Neural progenitor cell (in vitro differentiated cells): ENCODE measurements around the gene WDR54. TPM values are rescaled to one million over a fixed set of nuclear protein-coding genes. Genes with fewer than 3 reads are reported as not detected.
"Not testable (repeated sequence)": the region's sequence is repeated elsewhere in the genome, so short reads cannot be mapped to it uniquely, and the experiment has no call there.

ENCODE experiments used
- DNase-seq: peaks from one replicate; pipeline ENCODE4 v3.0.0-alpha.2; 2016; ENCODE audit warnings: low spot score
- H2AFZ ChIP-seq: fragments of 200-600 bp; sonication (generic); replicated peaks from 2 replicates; pipeline ENCODE4 v1.6.1; 2016; ENCODE audit warnings: antibody characterized with exemption
- H3F3A ChIP-seq: fragments of 200-600 bp; sonication (generic); 2 replicates; pipeline ENCODE4 v1.6.1; 2016; ENCODE audit warnings: antibody characterized with exemption, low read depth
- H3K27ac ChIP-seq: fragments of 200-600 bp; sonication (generic); 2 replicates; pipeline ENCODE4 v1.5.1; 2016; ENCODE audit warnings: mild to moderate bottlenecking
- H3K27me3 ChIP-seq: fragments of 200-600 bp; sonication (generic); 2 replicates; pipeline ENCODE4 v1.6.1; 2016; ENCODE audit warnings: mild to moderate bottlenecking, moderate library complexity
- H3K36me3 ChIP-seq: fragments of 200-600 bp; sonication (generic); 2 replicates; pipeline ENCODE4 v1.5.1; 2016
- H3K4me1 ChIP-seq: fragments of 200-600 bp; sonication (generic); 2 replicates; pipeline ENCODE4 v1.6.1; 2016; ENCODE audit warnings: mixed run types
- H3K4me2 ChIP-seq: fragments of 200-600 bp; sonication (generic); 2 replicates; pipeline ENCODE4 v1.6.1; 2016
- H3K4me3 ChIP-seq: fragments of 200-600 bp; sonication (generic); 2 replicates; pipeline ENCODE4 v1.5.1; 2016
- H3K79me2 ChIP-seq: fragments of 200-600 bp; sonication (generic); 2 replicates; pipeline ENCODE4 v1.6.1; 2016; ENCODE audit warnings: low read depth
- H3K9ac ChIP-seq: fragments of 200-600 bp; sonication (generic); 2 replicates; pipeline ENCODE4 v1.6.1; 2016
- H3K9me3 ChIP-seq: fragments of 200-600 bp; sonication (generic); 2 replicates; pipeline ENCODE4 v1.5.1; 2016; ENCODE audit warnings: low read depth
- H4K20me1 ChIP-seq: fragments of 200-600 bp; sonication (generic); 2 replicates; pipeline ENCODE4 v1.6.1; 2016; ENCODE audit warnings: low read depth
- H3K27ac Mint-ChIP-seq: 3 replicates; pipeline ENCODE4 v1.8.0; 2021; ENCODE audit warnings: mixed read lengths
- H3K27me3 Mint-ChIP-seq: 2 replicates; pipeline ENCODE4 v1.8.0; 2022; ENCODE audit warnings: low read depth, mild to moderate bottlenecking, inconsistent platforms, moderate library complexity, mixed read lengths; ENCODE audit not compliant: insufficient read depth
- H3K36me3 Mint-ChIP-seq: 3 replicates; pipeline ENCODE4 v1.8.0; 2021; ENCODE audit warnings: mixed read lengths
- H3K4me1 Mint-ChIP-seq: 3 replicates; pipeline ENCODE4 v1.8.0; 2021; ENCODE audit warnings: mixed read lengths
- H3K4me3 Mint-ChIP-seq: 3 replicates; pipeline ENCODE4 v1.8.0; 2021; ENCODE audit warnings: mild to moderate bottlenecking, moderate library complexity, mixed read lengths
- H3K9me3 Mint-ChIP-seq: 3 replicates; pipeline ENCODE4 v1.8.0; 2020; ENCODE audit warnings: mixed read lengths
- EZH2 ChIP-seq: fragments of 200-600 bp; sonication (generic); IDR thresholded peaks from 2 replicates; pipeline ENCODE4 v1.6.1; 2017; ENCODE audit warnings: antibody characterized with exemption, mild to moderate bottlenecking, moderate library complexity
- EZH2phosphoT487 ChIP-seq: fragments of 200-600 bp; sonication (generic); IDR thresholded peaks from 2 replicates; pipeline ENCODE4 v1.6.1; 2017; ENCODE audit warnings: antibody characterized with exemption
- total RNA-seq: library from RNA; depleted of rRNA; stranded (reverse); fragments of >200 nt; gene quantifications from 2 replicates; pipeline ENCODE4 v1.2.3, GENCODE V29; 2015; ENCODE audit warnings: low replicate concordance
- TF ChIP-seq, protein P1 (sequence below): fragments of 200-600 bp; sonication (generic); IDR thresholded peaks from 2 replicates; pipeline ENCODE4 v1.5.1; 2017; ENCODE audit warnings: antibody characterized with exemption, mild to moderate bottlenecking

WDR54 gene
- total RNA-seq, 1 donor from 2014 or later = 88.1 TPM

DNA sequence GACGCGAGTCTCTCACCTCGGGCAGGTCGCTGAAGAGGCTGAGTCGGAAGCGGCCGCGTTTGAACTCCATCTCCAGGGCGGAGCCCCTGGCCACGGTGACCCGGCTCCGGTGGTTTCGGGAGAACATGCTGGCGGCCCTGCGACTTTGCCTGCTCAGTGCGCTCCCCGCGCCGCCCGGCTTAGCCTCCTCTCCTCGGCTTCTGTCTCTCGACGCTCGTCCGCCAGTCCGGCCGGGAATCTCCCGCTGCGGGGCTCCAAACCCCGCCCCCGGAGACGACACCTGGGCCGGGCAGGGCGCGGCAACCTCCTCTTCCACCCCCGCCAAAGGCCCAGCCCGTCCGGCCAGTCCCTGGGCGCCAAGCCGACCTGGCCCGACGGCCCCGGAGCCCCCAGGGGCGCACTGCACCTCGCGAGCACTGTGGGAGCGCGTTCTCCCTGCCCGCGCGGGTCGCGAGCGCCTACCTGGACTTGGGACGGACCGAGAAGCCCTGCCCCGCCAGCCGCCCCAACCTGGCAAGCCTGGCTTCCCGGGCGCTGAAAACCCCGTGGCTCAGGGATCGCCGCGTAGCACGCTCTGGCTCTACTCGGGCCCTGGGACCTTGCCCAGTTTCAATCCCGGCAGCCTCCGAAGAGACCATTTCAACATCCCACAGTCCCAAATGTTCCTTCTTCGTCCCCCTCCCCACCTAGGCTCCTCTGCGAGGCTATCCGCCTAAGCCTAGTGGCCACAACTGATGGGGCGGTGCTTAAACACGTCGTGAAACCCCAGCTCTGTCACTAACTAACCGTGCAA is 20.4 kb downstream of the WDR54 start, which contains the start of gene RTKN:
Gene RTKN, minus strand, starts transcription at position 248 of the 793 bp plus-strand sequence. Its CDS starts 121 bp downstream, at position 127.
- Histone ChIP-seq H3K36me3 (no peaks in the 10 kb centered on the region), H3K79me2 (peaks cover 31% of the 10 kb centered on the region), H3K27ac (peak within 1 kb of the TSS; percentile 98), H3K4me1 (peaks cover 18% of the 10 kb centered on the region), H3K4me2 (peak within 1 kb of the TSS; percentile 98), H3F3A (peaks cover 39% of the 10 kb centered on the region), H3K9ac (peak within 1 kb of the TSS; percentile 36), H3K9me3 (no peaks in the 10 kb centered on the region), H3K27me3 (peaks cover 22% of the 10 kb centered on the region), H2AFZ (peak within 1 kb of the TSS; percentile 92), H4K20me1 (peaks cover 17% of the 10 kb centered on the region), H3K4me3 (peak within 1 kb of the TSS; percentile 77)
- Mint-ChIP-seq H3K27ac (peak within 1 kb of the TSS; percentile 83), H3K27me3 (peaks cover 29% of the 10 kb centered on the region), H3K4me1 (peaks cover 36% of the 10 kb centered on the region), H3K4me3 (peak within 1 kb of the TSS; percentile 92), H3K9me3 (no peaks in the 10 kb centered on the region), H3K36me3 (peaks cover 4% of the 10 kb centered on the region)
- peak; percentile 84 for DNase-seq
- TF ChIP-seq EZH2phosphoT487 = peak; percentile 25
- TF ChIP-seq, protein P1, sequence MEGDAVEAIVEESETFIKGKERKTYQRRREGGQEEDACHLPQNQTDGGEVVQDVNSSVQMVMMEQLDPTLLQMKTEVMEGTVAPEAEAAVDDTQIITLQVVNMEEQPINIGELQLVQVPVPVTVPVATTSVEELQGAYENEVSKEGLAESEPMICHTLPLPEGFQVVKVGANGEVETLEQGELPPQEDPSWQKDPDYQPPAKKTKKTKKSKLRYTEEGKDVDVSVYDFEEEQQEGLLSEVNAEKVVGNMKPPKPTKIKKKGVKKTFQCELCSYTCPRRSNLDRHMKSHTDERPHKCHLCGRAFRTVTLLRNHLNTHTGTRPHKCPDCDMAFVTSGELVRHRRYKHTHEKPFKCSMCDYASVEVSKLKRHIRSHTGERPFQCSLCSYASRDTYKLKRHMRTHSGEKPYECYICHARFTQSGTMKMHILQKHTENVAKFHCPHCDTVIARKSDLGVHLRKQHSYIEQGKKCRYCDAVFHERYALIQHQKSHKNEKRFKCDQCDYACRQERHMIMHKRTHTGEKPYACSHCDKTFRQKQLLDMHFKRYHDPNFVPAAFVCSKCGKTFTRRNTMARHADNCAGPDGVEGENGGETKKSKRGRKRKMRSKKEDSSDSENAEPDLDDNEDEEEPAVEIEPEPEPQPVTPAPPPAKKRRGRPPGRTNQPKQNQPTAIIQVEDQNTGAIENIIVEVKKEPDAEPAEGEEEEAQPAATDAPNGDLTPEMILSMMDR = peak; percentile 17
- peak; percentile 50 for TF ChIP-seq EZH2

DNA sequence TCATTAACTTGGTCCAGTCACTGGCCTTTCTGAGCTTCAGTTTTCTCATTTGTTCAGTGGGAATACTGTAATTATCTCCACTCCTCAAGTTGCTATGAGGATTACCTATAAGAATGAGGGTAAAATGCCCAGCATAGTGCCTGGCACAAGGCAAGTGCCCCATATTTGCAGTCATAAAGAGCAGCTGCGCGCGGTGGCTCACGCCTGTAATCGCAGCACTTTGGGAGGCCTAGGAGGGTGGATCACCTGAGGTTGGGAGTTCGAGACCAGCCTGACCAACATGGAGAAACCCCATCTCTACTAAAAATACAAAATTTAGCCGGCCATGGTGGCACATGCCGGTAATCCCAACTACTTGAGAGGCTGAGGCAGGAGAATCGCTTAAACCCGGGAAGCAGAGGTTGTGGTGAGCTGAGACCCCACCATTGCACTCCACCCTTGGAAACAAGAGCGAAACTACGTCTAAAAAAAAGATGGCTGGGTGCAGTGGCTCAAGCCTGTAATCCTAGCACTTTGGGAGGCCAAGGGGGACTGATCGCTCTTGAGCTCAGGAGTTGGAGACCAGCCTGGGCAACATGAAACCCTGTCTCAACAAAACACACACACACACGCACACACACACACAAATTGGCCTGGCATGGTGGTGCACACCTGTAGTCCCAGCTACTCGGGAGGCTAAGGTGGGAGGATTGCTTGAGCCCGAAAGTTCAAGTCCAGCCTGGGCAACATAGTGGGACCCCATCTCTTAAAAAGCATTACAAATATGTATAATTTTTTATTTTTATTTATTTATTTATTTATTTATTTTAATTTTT is 21.2 kb downstream of the WDR54 start:
- H3K9ac ChIP-seq, H3K27ac Mint-ChIP-seq, H3K36me3 Mint-ChIP-seq, DNase-seq, H3K9me3 Mint-ChIP-seq, H3K36me3 ChIP-seq, H3K27ac ChIP-seq, H3K9me3 ChIP-seq: not testable (repeated sequence)
- H3K4me3 ChIP-seq = peak overlapping the region; percentile 77
- peaks cover 29% of the 10 kb centered on the region for H3K4me1 Mint-ChIP-seq
- H2AFZ ChIP-seq = peak overlapping the region; percentile 92
- H3K27me3 Mint-ChIP-seq = peaks cover 24% of the 10 kb centered on the region
- TF ChIP-seq, protein P1 = peak; percentile 1
- H3K4me1 ChIP-seq = peaks cover 18% of the 10 kb centered on the region
- peaks cover 14% of the 10 kb centered on the region for H4K20me1 ChIP-seq
- H3K27me3 ChIP-seq = peaks cover 22% of the 10 kb centered on the region
- H3K4me3 Mint-ChIP-seq = peak overlapping the region; percentile 92
- peak overlapping the region; percentile 98 for H3K4me2 ChIP-seq
- H3K79me2 ChIP-seq = peaks cover 23% of the 10 kb centered on the region
- peaks cover 39% of the 10 kb centered on the region for H3F3A ChIP-seq

DNA sequence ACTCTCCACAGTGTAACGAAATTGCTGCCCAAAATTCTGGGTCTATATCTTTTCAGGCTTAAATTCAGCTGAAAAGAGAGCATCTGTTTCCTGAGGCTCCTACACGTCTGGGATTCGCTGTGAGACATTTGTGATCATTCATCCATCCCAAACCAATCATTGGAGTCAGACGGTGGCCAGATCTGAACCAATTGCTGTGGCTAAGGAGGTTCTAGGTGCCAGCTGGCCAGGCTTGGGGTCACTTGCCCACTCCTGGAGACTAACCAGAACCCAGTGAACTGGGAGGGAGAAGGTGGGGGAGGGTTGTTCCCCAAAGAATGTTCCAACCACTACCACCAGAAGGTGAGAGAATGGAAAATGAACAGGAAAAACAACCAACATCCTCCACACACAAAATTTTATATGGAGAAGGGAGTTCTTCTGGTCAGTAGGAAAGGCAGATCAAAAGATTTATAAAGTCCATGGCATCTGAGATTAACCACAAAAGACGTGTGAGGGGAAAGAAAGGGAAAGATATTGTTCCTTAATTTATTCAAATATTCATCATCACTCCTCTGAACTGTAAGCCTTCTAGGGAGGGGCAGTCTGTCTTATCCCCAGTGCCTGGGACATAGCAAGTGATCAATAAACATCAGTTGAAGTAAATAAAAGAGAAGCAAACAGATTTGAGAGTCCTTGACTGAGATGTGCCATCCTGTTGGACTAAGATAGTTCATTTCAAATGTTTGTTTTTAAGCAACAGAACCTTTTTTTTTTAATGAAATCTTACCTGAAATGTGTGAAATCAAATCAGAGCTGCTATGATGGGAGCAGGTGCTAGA is 23.2 kb downstream of the WDR54 start:
- Histone ChIP-seq H3K4me1 (peaks cover 2% of the 10 kb centered on the region), H3F3A (peaks cover 33% of the 10 kb centered on the region), H3K79me2 (peaks cover 3% of the 10 kb centered on the region), H3K9ac (no peak overlapping the region), H3K9me3 (no peaks in the 10 kb centered on the region), H3K36me3 (no peaks in the 10 kb centered on the region), H3K4me2 (no peak overlapping the region), H4K20me1 (no peaks in the 10 kb centered on the region), H3K4me3 (no peak overlapping the region), H3K27me3 (peaks cover 22% of the 10 kb centered on the region), H2AFZ (no peak overlapping the region), H3K27ac (no peak overlapping the region)
- no peak overlapping the region for H3K27ac Mint-ChIP-seq
- peaks cover 16% of the 10 kb centered on the region for H3K27me3 Mint-ChIP-seq
- no peak overlapping the region for H3K4me3 Mint-ChIP-seq
- no peak for DNase-seq
- no peak for TF ChIP-seq EZH2
- TF ChIP-seq, protein P1 = no peak
- no peak for TF ChIP-seq EZH2phosphoT487
- no peaks in the 10 kb centered on the region for H3K9me3 Mint-ChIP-seq
- H3K36me3 Mint-ChIP-seq = no peaks in the 10 kb centered on the region
- peaks cover 9% of the 10 kb centered on the region for H3K4me1 Mint-ChIP-seq
